B cell (primary cell): ENCODE measurements around the gene CEMIP2. TPM values are rescaled to one million over a fixed set of nuclear protein-coding genes. Genes with fewer than 3 reads are reported as not detected.

Source experiments
- ATAC-seq: fragments of 200-7000 bp; cut with Tn5 transposase; one replicate; pipeline ENCODE4 v1.10.0; 2021; ENCODE audit warnings: low read depth, mild to moderate bottlenecking, moderate number of reproducible peaks, moderate library complexity
- CTCF ChIA-PET: fragments of 350-600 bp; sonication (Branson Sonifier 250); formaldehyde crosslinking; loops from one replicate; lab custom pipeline; 2021; ENCODE audit warnings: antibody characterized with exemption, inconsistent platforms; lab: Charles Lee
- POLR2A ChIA-PET: fragments of 350-600 bp; sonication (Branson Sonifier 250); formaldehyde crosslinking; loops from one replicate; lab custom pipeline; 2021; ENCODE audit warnings: antibody characterized with exemption; lab: Charles Lee
- DNase-seq: peaks from one replicate; pipeline ENCODE4 v3.0.0; 2013
- H2AFZ ChIP-seq: 2 replicates; pipeline ENCODE4 v1.6.1; 2012; ENCODE audit warnings: mild to moderate bottlenecking, low read depth, low read length; ENCODE audit not compliant: insufficient read depth, poor library complexity, severe bottlenecking
- H3K27ac ChIP-seq, 2 donors: 1 replicate in 1 of 2; 2 replicates in 1 of 2; pipeline ENCODE4 v1.5.1; 2012 to 2013; ENCODE audit warnings: low read length in 2 of 2, mild to moderate bottlenecking in 2 of 2, moderate library complexity in 1 of 2
- H3K27me3 ChIP-seq, 4 experiments: fragments of 200-600 bp in 1 of 4; sonication (generic) in 1 of 4; replicated peaks in 1 of 4; 1 replicate in 2 of 4; 2 replicates in 2 of 4; pipeline versions ENCODE4 v1.6.1 to v1.7.0; 2013 to 2016; ENCODE audit warnings: low read length in 3 of 4, mild to moderate bottlenecking in 2 of 4, mixed read lengths in 1 of 4, moderate library complexity in 1 of 4; ENCODE audit not compliant: insufficient read depth in 4 of 4, control insufficient read depth in 3 of 4; ENCODE audit errors: control extremely low read depth in 1 of 4
- H3K36me3 ChIP-seq, 2 experiments: replicated peaks in 1 of 2; 1 replicate in 1 of 2; 2 replicates in 1 of 2; pipeline versions ENCODE4 v1.6.1 to v1.7.1; 2013; ENCODE audit warnings: low read length in 1 of 2; ENCODE audit not compliant: insufficient read depth in 2 of 2, control insufficient read depth in 1 of 2; ENCODE audit errors: control extremely low read depth in 1 of 2, extremely low read depth in 1 of 2
- H3K4me1 ChIP-seq, 2 donors: fragments of 200-600 bp in 1 of 2; sonication (generic) in 1 of 2; 1 replicate in 1 of 2; 2 replicates in 1 of 2; pipeline versions ENCODE4 v1.5.1 to v1.6.1; 2013 to 2017; ENCODE audit warnings: low read length in 2 of 2; ENCODE audit not compliant: control insufficient read depth in 2 of 2, insufficient read depth in 2 of 2
- H3K4me2 ChIP-seq: replicated peaks from 2 replicates; pipeline ENCODE3; 2012; ENCODE audit warnings: mild to moderate bottlenecking, low read depth, low read length; ENCODE audit not compliant: poor library complexity, severe bottlenecking
- H3K4me3 ChIP-seq, 5 experiments: fragments of 200-600 bp in 1 of 5; sonication (generic) in 1 of 5; 1 replicate in 3 of 5; 2 replicates in 2 of 5; pipeline versions ENCODE4 v1.5.1 to v1.7.0; 2011 to 2016; ENCODE audit warnings: low read length in 4 of 5, mild to moderate bottlenecking in 4 of 5, low read depth in 2 of 5, control low read depth in 1 of 5, moderate library complexity in 1 of 5; ENCODE audit not compliant: insufficient read depth in 1 of 5; ENCODE audit errors: control extremely low read depth in 1 of 5, extremely low read depth in 1 of 5
- H3K79me2 ChIP-seq: fragments of 200-600 bp; sonication (generic); one replicate; pipeline ENCODE4 v1.6.0; 2016; ENCODE audit warnings: low read length; ENCODE audit not compliant: control insufficient read depth, insufficient read depth
- H3K9ac ChIP-seq: fragments of 200-600 bp; sonication (generic); 2 replicates; pipeline ENCODE4 v1.6.1; 2017; ENCODE audit warnings: mild to moderate bottlenecking, low read length, moderate library complexity
- H3K9me3 ChIP-seq, 3 donors: one replicate each; pipeline versions ENCODE4 v1.6.1 to v1.7.1; 2013; ENCODE audit warnings: low read length in 2 of 3; ENCODE audit not compliant: control insufficient read depth in 2 of 3, insufficient read depth in 1 of 3; ENCODE audit errors: control extremely low read depth in 1 of 3
- H4K20me1 ChIP-seq: 2 replicates; pipeline ENCODE4 v1.6.0; 2012; ENCODE audit warnings: mild to moderate bottlenecking, low read length; ENCODE audit not compliant: insufficient read depth, control insufficient read depth, poor library complexity, severe bottlenecking
- H3K27ac Mint-ChIP-seq: one replicate; pipeline ENCODE4 v1.8.0; 2021; ENCODE audit warnings: mixed read lengths
- H3K27me3 Mint-ChIP-seq: one replicate; pipeline ENCODE4 v1.8.0; 2021; ENCODE audit warnings: mixed read lengths
- H3K4me1 Mint-ChIP-seq: one replicate; pipeline ENCODE4 v1.8.0; 2021; ENCODE audit warnings: mixed read lengths
- H3K4me3 Mint-ChIP-seq: one replicate; pipeline ENCODE4 v1.8.0; 2021; ENCODE audit warnings: mixed read lengths
- H3K9me3 Mint-ChIP-seq: one replicate; pipeline ENCODE4 v1.8.0; 2022; ENCODE audit warnings: mixed read lengths; ENCODE audit not compliant: insufficient read depth
- CTCF ChIP-seq: fragments of 200-600 bp; IDR thresholded peaks from one replicate; pipeline ENCODE4 v1.8.0; 2022; ENCODE audit warnings: antibody characterized with exemption, mild to moderate bottlenecking
- EZH2 ChIP-seq: IDR thresholded peaks from 2 replicates; pipeline ENCODE4 v1.6.1; 2012; ENCODE audit warnings: borderline replicate concordance, low read depth, mild to moderate bottlenecking, moderate library complexity, low read length; ENCODE audit not compliant: insufficient read depth, poor library complexity, severe bottlenecking
- WGBS: methylation state at CpG from one replicate; pipeline ENCODE4 v1.1.5; 2013; ENCODE audit warnings: missing lambda C conversion rate; ENCODE audit not compliant: insufficient coverage; 5-methylcytosine and 5-hydroxymethylcytosine counted together
- intact Hi-C: fragments of 100-400 bp; cut with micrococcal nuclease; formaldehyde crosslinking; loops from one replicate; pipeline ENCODE4 v1.10.0; 2022
- polyA plus RNA-seq: library from polyadenylated mRNA; depleted of rRNA; stranded (reverse); fragments of >200 nt; gene quantifications from 2 replicates; pipeline ENCODE4 v1.2.3, GENCODE V29; 2012
- total RNA-seq, 2 donors: library from RNA; stranded (reverse); fragments of 120-200 nt in 1 of 2; gene quantifications; 1 replicate in 1 of 2; 2 replicates in 1 of 2; pipeline versions ENCODE4 v1.2.3 to v1.2.4, GENCODE V29; 2013 to 2022

The CEMIP2 gene
- total and polyA plus RNA-seq, 2 donors (not counting 1 experiment from before 2014, with no cell fraction given) = 35.4 to 90.6 TPM

- H3K9me3 Mint-ChIP-seq = no peaks in the 10 kb centered on the region
- ChIA-PET POLR2A (no interaction called here), CTCF (no interaction called here)
- Histone ChIP-seq H3K4me3 (no peak overlapping the region), H3K36me3 (peaks cover 9 to 45% of the 10 kb centered on the region in 2 experiments), H3K9ac (no peak overlapping the region), H3K79me2 (peaks cover 26% of the 10 kb centered on the region), H3K27me3 (no peaks in the 10 kb centered on the region), H3K4me2 (no peak overlapping the region), H3K27ac (no peak overlapping the region), H3K9me3 (no peaks in the 10 kb centered on the region), H4K20me1 (peaks cover 7% of the 10 kb centered on the region), H2AFZ (no peak overlapping the region), H3K4me1 (peaks cover 0 to 8% of the 10 kb centered on the region in 2 donors)
- H3K27ac Mint-ChIP-seq = no peak overlapping the region
- ATAC-seq (no peak), DNase-seq (no peak)
- H3K4me3 Mint-ChIP-seq = no peak overlapping the region
- TF ChIP-seq CTCF = no peak
- peaks cover 30% of the 10 kb centered on the region for H3K4me1 Mint-ChIP-seq
- no peaks in the 10 kb centered on the region for H3K27me3 Mint-ChIP-seq
- intact Hi-C loops = no loop called here
- WGBS = 100% methylated on average over 2 of the region's 5 CpGs
These were observed 24.4 kb downstream of the CEMIP2 start for GRCh38 chr9:71743882-71744281.

GRCh38 chr9:71743217-71743705 is 25.1 kb downstream of the CEMIP2 start:
- H3K36me3 ChIP-seq = peaks cover 9 to 41% of the 10 kb centered on the region in 2 experiments
- ChIA-PET CTCF (interaction anchor here (0.6 kb wide), 1 partner anchor 28 kb away, joined by 4 read pairs; no protein-coding TSS in a partner anchor), POLR2A (interaction anchor here (0.6 kb wide), 1 partner anchor 30 kb away, joined by 3 read pairs; no protein-coding TSS in a partner anchor)
- Mint-ChIP-seq H3K4me3 (no peak overlapping the region), H3K27ac (no peak overlapping the region), H3K27me3 (no peaks in the 10 kb centered on the region), H3K9me3 (no peaks in the 10 kb centered on the region), H3K4me1 (peaks cover 26% of the 10 kb centered on the region)
- 84% methylated on average over 4 of the region's 5 CpGs for WGBS
- peaks cover 0 to 8% of the 10 kb centered on the region in 2 donors for H3K4me1 ChIP-seq
- no peak overlapping the region for H3K27ac ChIP-seq
- peaks cover 26% of the 10 kb centered on the region for H3K79me2 ChIP-seq
- H3K4me2 ChIP-seq = no peak overlapping the region
- intact Hi-C loops = no loop called here
- ATAC-seq (no peak), DNase-seq (no peak)
- no peak overlapping the region for H2AFZ ChIP-seq
- no peak for TF ChIP-seq EZH2
- TF ChIP-seq CTCF = no peak
- H3K9ac ChIP-seq = no peak overlapping the region
- peaks cover 7% of the 10 kb centered on the region for H4K20me1 ChIP-seq
- H3K4me3 ChIP-seq = no peak overlapping the region
- H3K9me3 ChIP-seq = no peaks in the 10 kb centered on the region
- H3K27me3 ChIP-seq = no peaks in the 10 kb centered on the region
